Keratinocyte (primary cell): Measurements from ENCODE around the gene ZNF597.

Experiments used
- CTCF ChIP-seq, 3 experiments: IDR thresholded peaks in 1 of 3; conservative IDR thresholded peaks in 1 of 3; optimal IDR thresholded peaks in 1 of 3; 2 replicates in 2 of 3; 3 replicates in 1 of 3; pipeline versions ENCODE3 to v1.5.1; 2011; ENCODE audit warnings: low read length in 3 of 3, mild to moderate bottlenecking in 3 of 3, moderate library complexity in 2 of 3, control low read depth in 1 of 3, inconsistent platforms in 1 of 3; ENCODE audit not compliant: insufficient read depth in 2 of 3; ENCODE audit errors: extremely low read depth in 1 of 3
- EZH2 ChIP-seq: IDR thresholded peaks from one replicate; pipeline ENCODE4 v1.6.1; 2012; ENCODE audit warnings: inconsistent platforms, mild to moderate bottlenecking, low read length, moderate library complexity

DNA sequence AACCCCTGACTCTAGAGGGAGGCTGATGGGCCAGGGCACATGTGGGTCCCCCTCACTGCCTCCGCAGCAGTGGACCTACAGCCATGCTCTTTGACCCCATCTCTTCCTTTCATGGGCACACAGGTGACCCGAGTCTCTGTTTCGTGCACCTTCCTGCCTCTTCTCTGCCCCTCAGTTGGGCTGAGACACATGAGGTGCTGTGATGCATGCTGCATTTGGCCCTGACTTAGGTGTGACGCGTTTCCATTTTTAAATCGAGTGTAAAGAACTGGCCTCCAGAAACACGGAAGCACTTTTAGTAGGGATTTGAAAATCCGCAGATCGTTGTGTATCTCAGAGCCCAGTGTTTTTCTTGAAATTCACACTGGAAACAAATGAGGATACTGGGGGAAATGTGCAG, 27.4 kb upstream of the ZNF597 start:
- TF ChIP-seq CTCF (optimal IDR thresholded peaks at IDR 0.05 in 1 of 3, IDR thresholded peaks at IDR 0.05 in 1 of 3, conservative IDR thresholded peaks at IDR 0.05 in 1 of 3; ENCODE audit: extremely low read depth in 1 of 3, insufficient read depth in 2 of 3, low read length in 3 of 3), result no peak
- TF ChIP-seq EZH2, result no peak
